22Rv1 (cell line): ENCODE data around the gene ITPKC.

Experiments used
- H3K27ac ChIP-seq: fragments of 450-650 bp; 2 replicates; pipeline ENCODE4 v1.5.1; 2017
- ZFX ChIP-seq: fragments of 450-650 bp; IDR thresholded peaks from 2 replicates; pipeline ENCODE4 v1.6.1; 2017; ENCODE audit warnings: antibody characterized with exemption, borderline replicate concordance
- TF ChIP-seq, protein P1 (sequence below): fragments of 450-650 bp; IDR thresholded peaks from 2 replicates; pipeline ENCODE4 v1.5.1; 2017; ENCODE audit warnings: mild to moderate bottlenecking

The ITPKC gene

DNA sequence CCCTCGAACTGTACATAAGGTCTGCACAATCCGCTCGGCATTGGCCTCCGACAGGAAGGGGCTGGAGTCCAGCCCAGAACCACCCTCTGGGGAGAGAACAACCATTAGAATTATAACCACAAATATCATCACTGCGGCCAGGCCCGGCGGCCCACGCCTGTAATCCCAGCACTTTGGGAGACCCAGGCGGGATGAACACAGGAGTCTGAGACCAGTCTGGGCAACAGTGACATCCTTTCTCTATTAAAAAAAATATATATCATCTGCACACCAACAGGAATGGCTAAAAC lies 11.6 kb upstream of the ITPKC start:
- TF ChIP-seq, protein P1, sequence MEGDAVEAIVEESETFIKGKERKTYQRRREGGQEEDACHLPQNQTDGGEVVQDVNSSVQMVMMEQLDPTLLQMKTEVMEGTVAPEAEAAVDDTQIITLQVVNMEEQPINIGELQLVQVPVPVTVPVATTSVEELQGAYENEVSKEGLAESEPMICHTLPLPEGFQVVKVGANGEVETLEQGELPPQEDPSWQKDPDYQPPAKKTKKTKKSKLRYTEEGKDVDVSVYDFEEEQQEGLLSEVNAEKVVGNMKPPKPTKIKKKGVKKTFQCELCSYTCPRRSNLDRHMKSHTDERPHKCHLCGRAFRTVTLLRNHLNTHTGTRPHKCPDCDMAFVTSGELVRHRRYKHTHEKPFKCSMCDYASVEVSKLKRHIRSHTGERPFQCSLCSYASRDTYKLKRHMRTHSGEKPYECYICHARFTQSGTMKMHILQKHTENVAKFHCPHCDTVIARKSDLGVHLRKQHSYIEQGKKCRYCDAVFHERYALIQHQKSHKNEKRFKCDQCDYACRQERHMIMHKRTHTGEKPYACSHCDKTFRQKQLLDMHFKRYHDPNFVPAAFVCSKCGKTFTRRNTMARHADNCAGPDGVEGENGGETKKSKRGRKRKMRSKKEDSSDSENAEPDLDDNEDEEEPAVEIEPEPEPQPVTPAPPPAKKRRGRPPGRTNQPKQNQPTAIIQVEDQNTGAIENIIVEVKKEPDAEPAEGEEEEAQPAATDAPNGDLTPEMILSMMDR = no peak
- no peak for TF ChIP-seq ZFX
- no peak overlapping the region for H3K27ac ChIP-seq

DNA sequence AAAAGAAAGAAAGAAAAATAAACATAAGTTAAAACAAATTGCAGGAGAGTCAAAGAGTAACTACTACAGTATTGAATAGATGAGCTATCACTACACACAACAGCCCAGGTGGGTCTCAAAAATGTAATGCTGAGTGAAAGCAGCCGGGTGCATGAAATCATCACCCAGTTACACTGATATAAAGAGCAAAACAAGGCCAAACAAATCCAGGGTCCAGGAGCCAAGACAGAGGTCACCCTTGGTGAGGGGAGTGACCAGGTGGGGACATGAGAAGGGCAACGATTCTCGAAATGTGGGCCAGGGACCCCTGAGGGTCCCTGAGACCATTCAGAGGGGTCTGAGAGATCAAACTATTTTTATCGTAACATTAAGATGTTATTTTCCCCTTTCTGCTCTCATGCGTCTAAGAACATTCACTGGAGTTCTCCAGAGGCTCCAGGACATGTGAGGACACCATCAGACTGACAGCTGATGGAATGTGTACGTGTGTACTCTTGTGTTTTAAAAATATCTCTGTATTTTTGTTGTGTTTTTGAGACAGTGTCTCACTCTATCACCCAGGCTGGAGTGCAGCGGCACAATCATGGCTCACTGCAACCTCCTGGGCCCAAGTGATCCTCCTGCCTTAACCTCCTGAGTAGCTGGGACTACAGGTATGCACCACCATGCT lies 10.8 kb upstream of the ITPKC start:
- H3K27ac ChIP-seq = no peak overlapping the region
- TF ChIP-seq, protein P1 = no peak
- no peak for TF ChIP-seq ZFX

DNA sequence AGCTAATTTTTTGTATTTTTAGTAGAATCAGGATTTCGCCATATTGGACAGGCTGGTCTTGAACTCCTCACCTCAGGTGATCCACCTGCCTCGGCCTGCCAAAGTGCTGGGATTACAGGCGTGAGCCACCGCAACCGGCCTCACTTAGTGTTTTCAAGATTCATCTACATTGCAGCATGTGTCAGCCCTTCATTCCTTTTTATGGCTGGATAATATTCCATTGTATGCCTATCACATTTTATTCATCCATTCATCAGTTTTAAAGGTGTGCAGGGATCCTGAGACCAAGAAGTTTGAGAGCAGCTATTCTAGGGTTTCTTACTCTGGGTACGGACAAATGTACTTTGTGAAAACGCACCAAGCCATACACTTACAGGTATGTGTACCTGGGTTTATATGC lies 9.3 kb upstream of the ITPKC start:
- no peak for TF ChIP-seq ZFX
- TF ChIP-seq, protein P1 = no peak
- H3K27ac ChIP-seq = no peak overlapping the region

DNA sequence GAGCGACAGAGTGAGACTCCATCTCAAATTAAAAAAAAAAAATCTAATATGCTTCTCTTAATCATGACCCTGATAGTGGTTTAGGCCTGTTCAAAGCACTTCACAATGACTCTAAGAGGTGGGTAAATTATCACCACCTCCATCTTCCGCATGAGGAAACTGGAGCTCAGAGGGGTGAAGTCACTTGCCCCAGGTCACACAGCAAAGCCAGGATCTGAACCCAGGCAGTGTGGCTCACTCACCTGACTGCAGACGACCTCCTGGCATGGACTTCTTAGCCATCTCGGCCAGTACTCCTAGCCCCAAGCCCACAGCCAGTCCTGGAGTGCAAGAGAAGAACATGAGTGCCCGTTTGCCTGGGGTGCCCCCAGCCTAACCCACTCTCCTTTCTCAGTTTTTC lies 7.1 kb upstream of the ITPKC start:
- TF ChIP-seq, protein P1 = no peak
- no peak for TF ChIP-seq ZFX
- no peak overlapping the region for H3K27ac ChIP-seq

DNA sequence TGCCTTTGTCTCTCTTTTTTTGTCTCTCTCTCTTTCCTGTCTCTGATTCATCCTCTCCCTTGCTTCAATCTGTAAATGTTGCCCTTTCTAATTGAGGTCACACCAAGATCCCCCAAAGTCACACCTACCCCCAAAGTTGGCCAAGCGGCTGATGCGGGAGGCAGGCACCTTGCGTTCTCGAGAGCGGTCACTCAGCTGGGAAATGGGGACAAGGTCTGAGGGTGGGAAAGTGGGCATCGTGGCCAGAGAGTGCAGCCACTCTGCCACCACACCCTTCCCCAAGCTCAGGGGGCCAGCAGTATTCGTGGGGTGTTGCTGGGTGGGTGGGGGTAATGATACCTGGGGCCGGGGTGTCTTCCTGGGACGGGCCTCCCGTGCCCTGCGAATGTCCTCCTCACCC lies 3.0 kb upstream of the ITPKC start:
- TF ChIP-seq ZFX = no peak
- TF ChIP-seq, protein P1 = no peak
- peak overlapping the region; percentile 98 for H3K27ac ChIP-seq

DNA sequence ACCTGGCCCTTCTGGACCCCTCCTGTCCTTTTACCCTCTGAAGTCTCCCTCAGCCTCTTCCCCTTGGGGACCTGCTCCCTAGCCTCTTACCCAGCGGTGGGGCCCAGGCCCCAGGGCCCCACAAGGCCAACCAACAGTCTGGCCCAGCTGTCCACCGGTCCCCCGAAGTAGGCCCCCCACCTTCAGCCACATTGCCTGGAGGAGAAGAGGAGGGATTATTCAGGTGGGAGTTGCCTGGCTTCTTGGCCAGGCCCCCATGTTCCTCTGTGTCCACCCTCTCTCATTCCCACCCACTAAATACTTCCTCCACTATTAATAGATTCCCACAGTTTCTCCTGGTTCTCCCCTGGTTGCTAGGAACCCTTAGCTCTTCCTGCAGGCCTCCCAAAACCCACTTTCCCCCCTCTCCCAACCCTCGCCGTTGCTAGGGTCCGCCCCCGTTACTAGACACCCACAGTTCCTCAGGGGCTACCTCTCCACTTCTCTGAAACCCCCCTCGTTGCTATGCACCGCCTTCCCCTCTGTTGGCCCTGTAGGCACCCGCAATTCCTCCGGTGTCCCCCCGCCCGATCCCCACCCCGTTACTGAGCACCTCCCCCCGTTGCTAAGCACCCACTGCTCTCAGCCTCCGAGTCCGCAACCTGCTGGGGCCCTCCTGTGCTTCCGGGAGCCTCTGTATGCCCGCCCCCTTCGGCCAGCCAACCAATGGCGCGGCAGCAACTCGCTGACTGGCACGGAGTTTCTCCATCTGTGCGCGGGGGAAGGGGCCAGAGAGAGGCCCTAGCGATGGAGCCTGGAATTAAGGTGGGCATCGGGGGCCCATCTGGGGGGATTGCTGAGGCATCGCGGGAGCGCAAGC lies 2.2 kb upstream of the ITPKC start:
- TF ChIP-seq ZFX = no peak
- TF ChIP-seq, protein P1 = no peak
- peak overlapping the region; percentile 98 for H3K27ac ChIP-seq

DNA sequence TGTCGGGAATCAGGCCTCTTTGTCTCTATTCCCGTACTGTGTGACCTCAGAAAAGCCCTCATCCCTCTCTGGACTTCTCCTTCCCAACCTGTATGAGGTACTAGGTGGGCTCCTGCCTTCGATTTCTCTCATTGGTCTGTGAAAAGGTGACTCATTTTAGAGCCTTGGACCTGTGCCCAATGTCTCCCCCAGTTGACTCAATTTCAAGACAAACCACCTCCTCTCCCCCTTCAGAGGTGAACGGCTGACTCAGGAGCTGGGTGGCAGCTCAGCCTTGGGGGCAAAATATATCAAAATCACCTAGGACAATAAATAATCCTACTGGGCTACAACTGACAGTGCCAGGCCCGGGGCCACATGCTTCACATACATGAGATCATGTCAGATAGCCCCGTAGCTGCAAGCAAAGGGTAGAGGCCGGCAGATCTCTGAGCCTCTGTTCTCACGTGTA lies 856 bp upstream of the ITPKC start:
- peak overlapping the region; percentile 98 for H3K27ac ChIP-seq
- no peak for TF ChIP-seq ZFX
- TF ChIP-seq, protein P1 = no peak
